Activated T-cell treated with anti-CD3 and anti-CD28 coated beads, Interleukin-2, amount 50 U/mL, for 72 hours (primary cell): Measurements from ENCODE around the gene WFIKKN1. TPM values are rescaled to one million over a fixed set of nuclear protein-coding genes. Genes with fewer than 3 reads are reported as not detected.
A peak's percentile ranks its signal among the peaks of the same experiment; 100 is the strongest.

Experiments
- ATAC-seq, 2 donors: fragments of 150-1000 bp; cut with Tn5 transposase; replicated peaks in 1 of 2; 2 replicates each; pipeline ENCODE4 v1.10.0; 2021; ENCODE audit warnings: moderate library complexity in 2 of 2, mild to moderate bottlenecking in 1 of 2
- DNase-seq, 2 donors: peaks; one replicate each; pipeline ENCODE4 v3.0.0; 2021 to 2022; ENCODE audit warnings: mixed read lengths in 1 of 2
- H3K27ac Mint-ChIP-seq: one replicate; pipeline ENCODE4 v1.8.0; 2022; ENCODE audit warnings: mild to moderate bottlenecking, moderate library complexity, mixed read lengths
- H3K27me3 Mint-ChIP-seq: one replicate; pipeline ENCODE4 v1.8.0; 2022; ENCODE audit warnings: low read depth, mixed read lengths
- H3K36me3 Mint-ChIP-seq, 2 donors: one replicate each; pipeline ENCODE4 v1.8.0; 2022; ENCODE audit warnings: mixed read lengths in 2 of 2, mild to moderate bottlenecking in 1 of 2; ENCODE audit not compliant: insufficient read depth in 2 of 2
- H3K4me1 Mint-ChIP-seq: one replicate; pipeline ENCODE4 v1.8.0; 2022; ENCODE audit warnings: low read depth, mixed read lengths
- H3K4me3 Mint-ChIP-seq, 2 donors: one replicate each; pipeline ENCODE4 v1.8.0; 2022; ENCODE audit warnings: mild to moderate bottlenecking in 2 of 2, mixed read lengths in 2 of 2, moderate library complexity in 2 of 2
- H3K9me3 Mint-ChIP-seq, 2 donors: one replicate each; pipeline ENCODE4 v1.8.0; 2022; ENCODE audit warnings: mixed read lengths in 2 of 2
- total RNA-seq, 2 donors: library from RNA; stranded (reverse); gene quantifications; one replicate each; pipeline ENCODE4 v1.2.3, GENCODE V29; 2022

The WFIKKN1 gene
- total RNA-seq, 2 donors from 2014 or later: 0.49 to 0.72 TPM

DNA sequence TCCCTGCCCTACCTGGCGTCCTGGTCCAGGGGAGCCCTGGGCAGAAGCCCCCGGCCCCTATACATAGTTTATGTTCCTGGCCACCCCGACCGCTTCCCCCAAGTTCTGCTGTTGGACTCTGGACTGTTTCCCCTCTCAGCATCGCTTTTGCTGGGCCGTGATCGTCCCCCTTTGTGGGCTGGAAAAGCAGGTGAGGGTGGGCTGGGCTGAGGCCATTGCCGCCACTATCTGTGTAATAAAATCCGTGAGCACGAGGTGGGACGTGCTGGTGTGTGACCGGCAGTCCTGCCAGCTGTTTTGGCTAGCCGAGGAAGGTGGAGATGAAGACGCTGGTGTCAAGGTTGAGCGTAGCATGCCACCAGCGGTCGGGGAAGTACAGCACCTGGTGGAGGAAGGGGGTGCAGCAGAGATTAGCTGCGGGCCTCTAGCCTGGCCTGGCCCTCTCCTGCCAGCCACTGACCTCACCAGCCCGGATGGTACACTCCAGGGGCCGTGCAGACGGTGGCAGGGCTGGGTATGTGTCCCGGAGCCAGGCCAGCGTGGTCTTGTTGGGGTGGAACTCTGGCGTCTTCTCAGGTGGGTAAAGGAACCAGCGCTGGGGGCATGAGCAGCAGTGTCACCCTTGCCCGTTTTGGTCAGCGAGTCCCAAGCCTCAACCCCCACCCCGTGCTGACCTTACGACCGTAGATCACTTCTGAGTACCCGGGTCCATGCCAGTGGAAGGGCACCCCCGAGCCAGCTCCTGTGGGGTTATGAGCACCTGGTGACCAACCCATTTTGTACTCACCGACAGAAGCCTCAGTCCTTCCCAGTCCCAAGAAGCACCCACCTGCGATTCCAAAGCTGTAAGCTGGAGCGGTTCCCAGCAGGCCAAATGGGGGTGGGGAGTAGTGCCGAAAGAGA, 52.0 kb downstream of the WFIKKN1 start:
- DNase-seq (no peak), ATAC-seq (no peak)
- Mint-ChIP-seq H3K27me3 (no peaks in the 10 kb centered on the region), H3K27ac (no peak overlapping the region), H3K4me3 (peak overlapping the region; percentile 84 to 87), H3K9me3 (no peaks in the 10 kb centered on the region), H3K4me1 (peaks cover 47% of the 10 kb centered on the region), H3K36me3 (peaks cover 0 to 5% of the 10 kb centered on the region in 2 donors)

DNA sequence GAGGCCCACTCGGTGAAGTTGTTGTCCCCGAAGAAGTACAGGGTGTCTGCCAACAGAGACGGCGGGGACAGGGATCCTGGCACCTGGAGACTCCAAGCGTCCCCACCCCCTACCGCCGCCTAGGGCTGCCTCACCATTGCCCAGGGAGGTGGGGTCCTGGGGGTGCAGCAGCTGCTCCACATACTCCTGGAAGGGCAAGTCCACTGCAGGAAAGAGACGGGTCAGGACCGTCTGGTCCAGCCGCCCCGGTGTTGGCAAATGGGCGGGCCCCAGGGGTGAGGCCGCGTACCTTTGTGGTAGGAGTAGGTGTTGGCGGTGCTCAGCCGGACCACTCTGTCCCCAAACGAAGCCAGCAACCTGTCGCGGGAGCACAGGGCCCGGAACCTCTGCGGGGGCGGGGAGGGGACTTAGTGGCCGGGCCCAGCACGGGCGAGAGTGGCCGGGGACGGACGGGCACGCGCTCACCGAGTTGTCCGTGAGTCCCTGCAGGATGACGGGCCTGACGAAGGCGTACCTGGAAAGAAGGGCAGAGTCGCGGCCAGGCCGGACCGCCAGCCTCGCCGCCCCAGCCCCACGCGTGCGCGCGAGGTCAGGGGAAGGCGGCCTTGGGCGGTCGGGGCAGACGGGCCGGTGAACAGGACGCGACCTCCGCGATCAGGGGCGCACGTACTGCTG, 52.7 kb downstream of the WFIKKN1 start:
- DNase-seq: no peak
- Mint-ChIP-seq H3K9me3 (no peaks in the 10 kb centered on the region), H3K36me3 (peaks cover 0 to 5% of the 10 kb centered on the region in 2 donors), H3K27ac (no peak overlapping the region), H3K4me3 (peak overlapping the region; percentile 84 to 87), H3K4me1 (peaks cover 52% of the 10 kb centered on the region), H3K27me3 (no peaks in the 10 kb centered on the region)
- no peak for ATAC-seq

Other genes with a start within 250 kb of the WFIKKN1 start
- 10 to 100 TPM; 29.7 to 39.7 TPM for gene PGAP6, start 249.0 kb upstream of the WFIKKN1 start, total RNA-seq
- 10 to 100 TPM; 24.6 to 27.6 TPM for gene NME4, start 233.8 kb upstream of the WFIKKN1 start, total RNA-seq
- 10 to 100 TPM in 1 of 2 donors, 1 to 10 TPM in 1; 7.5 to 10.6 TPM for gene DECR2, start 229.1 kb upstream of the WFIKKN1 start, total RNA-seq
- 10 to 100 TPM; 39.7 to 40.5 TPM for gene RAB11FIP3, start 205.3 kb upstream of the WFIKKN1 start, total RNA-seq
- 10 to 100 TPM; 46.6 to 58.5 TPM for gene CAPN15, start 103.3 kb upstream of the WFIKKN1 start, total RNA-seq
- under 1 TPM in 1 of 2 donors, not detected in 1; 0.10 TPM for gene PRR35, start 70.6 kb upstream of the WFIKKN1 start, total RNA-seq
- gene NHLRC4, start 64.0 kb upstream of the WFIKKN1 start, total RNA-seq: 1 to 10 TPM; 1.4 TPM
- 10 to 100 TPM; 18.2 to 22.4 TPM for gene PIGQ, start 61.0 kb upstream of the WFIKKN1 start, total RNA-seq
- gene RAB40C, start 40.9 kb upstream of the WFIKKN1 start, total RNA-seq: 10 to 100 TPM; 15.0 to 15.3 TPM
- gene METTL26, start 5.3 kb downstream of the WFIKKN1 start, total RNA-seq: 10 to 100 TPM; 55.4 to 57.4 TPM
- gene MCRIP2, start 10.8 kb downstream of the WFIKKN1 start, total RNA-seq: 10 to 100 TPM; 27.9 to 34.4 TPM
- 10 to 100 TPM; 40.3 to 47.7 TPM for gene WDR90, start 18.4 kb downstream of the WFIKKN1 start, total RNA-seq
- gene RHOT2, start 37.1 kb downstream of the WFIKKN1 start, total RNA-seq: 100 to 1,000 TPM; 110 to 115 TPM
- gene RHBDL1, start 44.7 kb downstream of the WFIKKN1 start, total RNA-seq: 1 to 10 TPM; 3.5 to 5.8 TPM
- gene STUB1, start 49.4 kb downstream of the WFIKKN1 start, total RNA-seq: 10 to 100 TPM; 53.6 to 70.4 TPM
- gene JMJD8, start 53.3 kb downstream of the WFIKKN1 start, total RNA-seq: 10 to 100 TPM; 15.7 to 20.7 TPM
- 10 to 100 TPM; 20.5 to 22.9 TPM for gene WDR24, start 59.4 kb downstream of the WFIKKN1 start, total RNA-seq
- gene FBXL16, start 74.8 kb downstream of the WFIKKN1 start, total RNA-seq: 1 to 10 TPM; 8.8 TPM
- 10 to 100 TPM; 11.1 to 11.7 TPM for gene METRN, start 84.1 kb downstream of the WFIKKN1 start, total RNA-seq
- 10 to 100 TPM; 36.4 to 36.9 TPM for gene ANTKMT, start 90.2 kb downstream of the WFIKKN1 start, total RNA-seq
- gene CCDC78, start 95.5 kb downstream of the WFIKKN1 start, total RNA-seq: 1 to 10 TPM; 3.0 to 3.9 TPM
- gene HAGHL, start 96.1 kb downstream of the WFIKKN1 start, total RNA-seq: 10 to 100 TPM; 11.4 to 17.6 TPM
- 10 to 100 TPM; 38.0 to 40.6 TPM for gene CIAO3, start 110.0 kb downstream of the WFIKKN1 start, total RNA-seq
- gene MSLN, start 129.7 kb downstream of the WFIKKN1 start, total RNA-seq: not detected
- gene RPUSD1, start 157.4 kb downstream of the WFIKKN1 start, total RNA-seq: 10 to 100 TPM; 14.0 to 22.7 TPM
- gene CHTF18, start 157.6 kb downstream of the WFIKKN1 start, total RNA-seq: 10 to 100 TPM; 74.5 to 97.8 TPM
- not detected for gene GNG13, start 169.7 kb downstream of the WFIKKN1 start, total RNA-seq